HEK293 (cell line): ENCODE measurements around the gene HOXC10.
A peak's percentile ranks its signal among the peaks of the same experiment; 100 is the strongest.

Experiments
- BCL11A ChIP-seq: fragments of 450-650 bp; formaldehyde crosslinking; IDR thresholded peaks from 2 replicates; pipeline ENCODE4 v1.5.1; 2016; ENCODE audit warnings: low read depth, missing biosample characterization, missing genetic modification characterization
- CTCF ChIP-seq: fragments of 450-650 bp; formaldehyde crosslinking; IDR thresholded peaks from 2 replicates; pipeline ENCODE4 v1.5.1; 2016; ENCODE audit warnings: missing biosample characterization, missing genetic modification characterization
- GLIS2 ChIP-seq: fragments of 450-650 bp; formaldehyde crosslinking; IDR thresholded peaks from 2 replicates; pipeline ENCODE4 v1.5.1; 2016; ENCODE audit warnings: missing biosample characterization, missing genetic modification characterization
- IKZF3 ChIP-seq: fragments of 450-650 bp; IDR thresholded peaks from 2 replicates; pipeline ENCODE4 v1.5.0; 2018; ENCODE audit warnings: missing biosample characterization, mild to moderate bottlenecking, missing genetic modification characterization, moderate library complexity
- KLF7 ChIP-seq: fragments of 450-650 bp; formaldehyde crosslinking; IDR thresholded peaks from 2 replicates; pipeline ENCODE4 v1.5.1; 2016; ENCODE audit warnings: missing biosample characterization, missing genetic modification characterization, borderline replicate concordance
- KLF9 ChIP-seq: fragments of 450-650 bp; formaldehyde crosslinking; IDR thresholded peaks from 2 replicates; pipeline ENCODE4 v1.5.1; 2016; ENCODE audit warnings: missing biosample characterization, missing genetic modification characterization, low read depth
- ZBTB48 ChIP-seq: fragments of 450-650 bp; formaldehyde crosslinking; IDR thresholded peaks from 2 replicates; pipeline ENCODE4 v1.5.1; 2016; ENCODE audit warnings: missing biosample characterization, missing genetic modification characterization
- ZEB2 ChIP-seq: fragments of 450-650 bp; formaldehyde crosslinking; IDR thresholded peaks from 2 replicates; pipeline ENCODE4 v1.5.1; 2016; ENCODE audit warnings: missing biosample characterization, missing genetic modification characterization
- ZNF133 ChIP-seq: fragments of 450-650 bp; formaldehyde crosslinking; IDR thresholded peaks from 2 replicates; pipeline ENCODE4 v1.5.1; 2016; ENCODE audit warnings: missing biosample characterization, missing genetic modification characterization
- ZNF157 ChIP-seq: fragments of 450-650 bp; formaldehyde crosslinking; IDR thresholded peaks from 2 replicates; pipeline ENCODE4 v1.5.1; 2016; ENCODE audit warnings: missing biosample characterization, missing genetic modification characterization
- ZNF174 ChIP-seq: fragments of 450-650 bp; formaldehyde crosslinking; IDR thresholded peaks from 2 replicates; pipeline ENCODE4 v1.5.0; 2017; ENCODE audit warnings: missing biosample characterization, mild to moderate bottlenecking, missing genetic modification characterization
- ZNF175 ChIP-seq: fragments of 450-650 bp; formaldehyde crosslinking; IDR thresholded peaks from 2 replicates; pipeline ENCODE4 v1.5.1; 2016; ENCODE audit warnings: missing biosample characterization, missing genetic modification characterization
- ZNF18 ChIP-seq: fragments of 450-650 bp; formaldehyde crosslinking; IDR thresholded peaks from 2 replicates; pipeline ENCODE4 v1.5.1; 2016; ENCODE audit warnings: missing biosample characterization, missing genetic modification characterization
- ZNF184 ChIP-seq: fragments of 450-650 bp; IDR thresholded peaks from 2 replicates; pipeline ENCODE4 v1.5.1; 2018; ENCODE audit warnings: missing biosample characterization, mild to moderate bottlenecking, missing genetic modification characterization
- ZNF23 ChIP-seq: fragments of 450-650 bp; formaldehyde crosslinking; IDR thresholded peaks from 2 replicates; pipeline ENCODE4 v1.5.1; 2016; ENCODE audit warnings: missing biosample characterization, missing genetic modification characterization, borderline replicate concordance
- ZNF266 ChIP-seq: fragments of 450-650 bp; formaldehyde crosslinking; IDR thresholded peaks from 2 replicates; pipeline ENCODE4 v1.5.1; 2016; ENCODE audit warnings: missing biosample characterization, missing genetic modification characterization, low read depth
- ZNF302 ChIP-seq: fragments of 450-650 bp; formaldehyde crosslinking; IDR thresholded peaks from 2 replicates; pipeline ENCODE4 v1.5.1; 2016; ENCODE audit warnings: missing biosample characterization, missing genetic modification characterization, low read depth
- ZNF335 ChIP-seq: fragments of 450-650 bp; formaldehyde crosslinking; conservative IDR thresholded peaks from 2 replicates; pipeline ENCODE4 v1.5.1; 2016; ENCODE audit warnings: missing biosample characterization, missing genetic modification characterization
- ZNF350 ChIP-seq: fragments of 450-650 bp; formaldehyde crosslinking; IDR thresholded peaks from 2 replicates; pipeline ENCODE4 v1.5.0; 2017; ENCODE audit warnings: missing biosample characterization, mild to moderate bottlenecking, missing genetic modification characterization
- ZNF449 ChIP-seq: fragments of 450-650 bp; formaldehyde crosslinking; IDR thresholded peaks from 2 replicates; pipeline ENCODE4 v1.5.1; 2017; ENCODE audit warnings: missing biosample characterization, mild to moderate bottlenecking, missing genetic modification characterization, moderate library complexity
- ZNF530 ChIP-seq: fragments of 450-650 bp; formaldehyde crosslinking; IDR thresholded peaks from 2 replicates; pipeline ENCODE4 v1.5.1; 2016; ENCODE audit warnings: low read depth, missing biosample characterization, missing genetic modification characterization
- ZNF600 ChIP-seq: fragments of 450-650 bp; formaldehyde crosslinking; IDR thresholded peaks from 2 replicates; pipeline ENCODE4 v1.5.1; 2016; ENCODE audit warnings: missing biosample characterization, missing genetic modification characterization
- ZNF654 ChIP-seq: fragments of 450-650 bp; formaldehyde crosslinking; IDR thresholded peaks from 2 replicates; pipeline ENCODE4 v1.5.1; 2016; ENCODE audit warnings: low read depth, missing biosample characterization, missing genetic modification characterization
- ZNF664 ChIP-seq: fragments of 450-650 bp; formaldehyde crosslinking; IDR thresholded peaks from 2 replicates; pipeline ENCODE4 v1.5.1; 2016; ENCODE audit warnings: missing biosample characterization, missing genetic modification characterization
- ZNF785 ChIP-seq: fragments of 450-650 bp; formaldehyde crosslinking; IDR thresholded peaks from 2 replicates; pipeline ENCODE4 v1.5.1; 2016; ENCODE audit warnings: missing biosample characterization, missing genetic modification characterization
- ZNF830 ChIP-seq: fragments of 450-650 bp; IDR thresholded peaks from 2 replicates; pipeline ENCODE4 v1.5.0; 2018; ENCODE audit warnings: missing biosample characterization, missing genetic modification characterization, low read depth, mild to moderate bottlenecking, moderate library complexity
- ZNF837 ChIP-seq: fragments of 450-650 bp; formaldehyde crosslinking; IDR thresholded peaks from 2 replicates; pipeline ENCODE4 v1.5.1; 2016; ENCODE audit warnings: missing biosample characterization, missing genetic modification characterization
- ZSCAN23 ChIP-seq: fragments of 450-650 bp; formaldehyde crosslinking; IDR thresholded peaks from 2 replicates; pipeline ENCODE4 v1.5.1; 2016; ENCODE audit warnings: missing biosample characterization, missing genetic modification characterization
- TF ChIP-seq, protein P1 (sequence below): fragments of 450-650 bp; formaldehyde crosslinking; IDR thresholded peaks from 2 replicates; pipeline ENCODE4 v1.5.1; 2016; ENCODE audit warnings: missing biosample characterization, missing genetic modification characterization
- TF ChIP-seq, protein P2 (sequence below): fragments of 450-650 bp; formaldehyde crosslinking; IDR thresholded peaks from 2 replicates; pipeline ENCODE4 v1.5.1; 2016; ENCODE audit warnings: missing biosample characterization, missing genetic modification characterization, borderline replicate concordance
- TF ChIP-seq, protein P3 (sequence below): fragments of 450-650 bp; formaldehyde crosslinking; IDR thresholded peaks from 2 replicates; pipeline ENCODE4 v1.5.1; 2017; ENCODE audit warnings: missing biosample characterization, missing genetic modification characterization

The HOXC10 gene

DNA sequence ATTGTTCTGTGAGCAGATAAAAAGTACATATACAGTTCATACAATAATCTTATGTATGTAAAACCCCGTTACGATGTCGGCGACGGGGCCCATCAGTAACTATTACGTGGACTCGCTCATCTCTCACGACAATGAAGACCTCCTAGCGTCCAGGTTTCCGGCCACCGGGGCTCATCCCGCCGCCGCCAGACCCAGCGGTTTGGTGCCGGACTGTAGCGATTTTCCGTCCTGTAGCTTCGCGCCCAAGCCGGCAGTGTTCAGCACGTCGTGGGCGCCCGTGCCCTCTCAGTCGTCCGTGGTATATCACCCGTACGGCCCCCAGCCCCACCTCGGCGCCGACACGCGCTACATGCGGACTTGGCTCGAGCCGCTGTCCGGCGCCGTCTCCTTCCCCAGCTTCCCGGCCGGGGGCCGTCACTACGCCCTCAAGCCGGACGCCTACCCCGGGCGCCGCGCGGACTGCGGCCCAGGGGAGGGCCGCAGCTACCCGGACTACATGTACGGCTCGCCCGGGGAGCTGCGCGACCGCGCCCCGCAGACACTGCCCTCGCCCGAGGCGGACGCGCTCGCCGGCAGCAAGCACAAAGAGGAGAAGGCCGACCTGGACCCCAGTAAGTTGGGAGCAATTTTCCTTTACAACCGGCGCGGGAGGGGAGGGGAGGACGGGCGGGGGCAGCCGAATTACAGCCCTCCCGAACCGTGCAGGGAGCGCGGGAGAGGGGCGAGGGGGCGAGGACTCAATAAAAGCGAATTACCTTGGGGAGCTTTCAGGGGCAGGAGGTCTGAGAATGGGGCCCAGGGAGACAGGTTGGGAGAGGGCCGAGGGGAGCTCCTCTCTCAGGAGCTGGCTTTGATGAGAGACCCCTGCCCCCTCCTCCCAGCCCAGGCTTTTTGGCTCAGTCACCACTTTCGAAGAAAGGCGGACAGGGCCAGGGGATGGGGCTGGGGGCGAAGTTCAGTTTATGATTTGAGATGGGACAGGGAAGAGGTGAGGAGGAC is 15.5 kb downstream of the HOXC10 start, which contains the start of gene HOXC9 (continued):
- TF ChIP-seq ZNF23 (tag by site-specific recombination) (no peak), BCL11A (tag by site-specific recombination) (no peak), ZEB2 (no peak; the same call in 1 of the 2 replicates), ZNF664 (tag by site-specific recombination) (no peak), ZNF449 (tag by site-specific recombination) (no peak), ZNF837 (tag by site-specific recombination) (no peak), GLIS2 (tag by site-specific recombination) (peak; percentile 70), ZNF350 (tag by site-specific recombination) (no peak), ZNF830 (tag by site-specific recombination) (no peak), ZNF600 (tag by site-specific recombination) (peak; percentile 96), ZNF184 (tag by site-specific recombination) (no peak), ZNF266 (peak; percentile 10; the same call in 1 of the 2 replicates), IKZF3 (tag by site-specific recombination) (no peak; the same call in 1 of the 2 replicates), ZNF18 (no peak), ZBTB48 (no peak), ZSCAN23 (tag by site-specific recombination) (no peak), ZNF785 (tag by site-specific recombination) (peak; percentile 47; the same call in 1 of the 2 replicates), ZNF175 (tag by site-specific recombination) (no peak), CTCF (tag by site-specific recombination) (no peak; the same call in 1 of the 2 replicates), ZNF654 (tag by site-specific recombination) (no peak), ZNF157 (tag by site-specific recombination) (no peak), KLF7 (tag by site-specific recombination) (no peak), KLF9 (tag by site-specific recombination) (peak; percentile 49), ZNF133 (no peak), ZNF174 (tag by site-specific recombination) (no peak), ZNF302 (tag by site-specific recombination) (no peak), ZNF530 (tag by site-specific recombination) (no peak), ZNF335 (tag by site-specific recombination) (peak; percentile 81)
- TF ChIP-seq, protein P1, sequence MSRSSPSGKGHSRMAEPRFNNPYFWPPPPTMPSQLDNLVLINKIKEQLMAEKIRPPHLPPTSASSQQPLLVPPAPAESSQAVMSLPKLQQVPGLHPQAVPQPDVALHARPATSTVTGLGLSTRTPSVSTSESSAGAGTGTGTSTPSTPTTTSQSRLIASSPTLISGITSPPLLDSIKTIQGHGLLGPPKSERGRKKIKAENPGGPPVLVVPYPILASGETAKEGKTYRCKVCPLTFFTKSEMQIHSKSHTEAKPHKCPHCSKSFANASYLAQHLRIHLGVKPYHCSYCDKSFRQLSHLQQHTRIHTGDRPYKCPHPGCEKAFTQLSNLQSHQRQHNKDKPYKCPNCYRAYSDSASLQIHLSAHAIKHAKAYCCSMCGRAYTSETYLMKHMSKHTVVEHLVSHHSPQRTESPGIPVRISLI (tag by site-specific recombination), result no peak
- TF ChIP-seq, protein P2, sequence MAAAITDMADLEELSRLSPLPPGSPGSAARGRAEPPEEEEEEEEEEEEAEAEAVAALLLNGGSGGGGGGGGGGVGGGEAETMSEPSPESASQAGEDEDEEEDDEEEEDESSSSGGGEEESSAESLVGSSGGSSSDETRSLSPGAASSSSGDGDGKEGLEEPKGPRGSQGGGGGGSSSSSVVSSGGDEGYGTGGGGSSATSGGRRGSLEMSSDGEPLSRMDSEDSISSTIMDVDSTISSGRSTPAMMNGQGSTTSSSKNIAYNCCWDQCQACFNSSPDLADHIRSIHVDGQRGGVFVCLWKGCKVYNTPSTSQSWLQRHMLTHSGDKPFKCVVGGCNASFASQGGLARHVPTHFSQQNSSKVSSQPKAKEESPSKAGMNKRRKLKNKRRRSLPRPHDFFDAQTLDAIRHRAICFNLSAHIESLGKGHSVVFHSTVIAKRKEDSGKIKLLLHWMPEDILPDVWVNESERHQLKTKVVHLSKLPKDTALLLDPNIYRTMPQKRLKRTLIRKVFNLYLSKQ (tag by site-specific recombination), result no peak
- TF ChIP-seq, protein P3, sequence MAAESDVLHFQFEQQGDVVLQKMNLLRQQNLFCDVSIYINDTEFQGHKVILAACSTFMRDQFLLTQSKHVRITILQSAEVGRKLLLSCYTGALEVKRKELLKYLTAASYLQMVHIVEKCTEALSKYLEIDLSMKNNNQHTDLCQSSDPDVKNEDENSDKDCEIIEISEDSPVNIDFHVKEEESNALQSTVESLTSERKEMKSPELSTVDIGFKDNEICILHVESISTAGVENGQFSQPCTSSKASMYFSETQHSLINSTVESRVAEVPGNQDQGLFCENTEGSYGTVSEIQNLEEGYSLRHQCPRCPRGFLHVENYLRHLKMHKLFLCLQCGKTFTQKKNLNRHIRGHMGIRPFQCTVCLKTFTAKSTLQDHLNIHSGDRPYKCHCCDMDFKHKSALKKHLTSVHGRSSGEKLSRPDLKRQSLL, result no peak
